GM19043 (cell line): ENCODE data around the gene BCHE.

Experiments used
- ATAC-seq: cut with Tn5 transposase; IDR thresholded peaks from one replicate; pipeline ENCODE4 v1.9.1; 2021; ENCODE audit warnings: low read depth; ENCODE audit not compliant: unreplicated experiment

BCHE gene

DNA sequence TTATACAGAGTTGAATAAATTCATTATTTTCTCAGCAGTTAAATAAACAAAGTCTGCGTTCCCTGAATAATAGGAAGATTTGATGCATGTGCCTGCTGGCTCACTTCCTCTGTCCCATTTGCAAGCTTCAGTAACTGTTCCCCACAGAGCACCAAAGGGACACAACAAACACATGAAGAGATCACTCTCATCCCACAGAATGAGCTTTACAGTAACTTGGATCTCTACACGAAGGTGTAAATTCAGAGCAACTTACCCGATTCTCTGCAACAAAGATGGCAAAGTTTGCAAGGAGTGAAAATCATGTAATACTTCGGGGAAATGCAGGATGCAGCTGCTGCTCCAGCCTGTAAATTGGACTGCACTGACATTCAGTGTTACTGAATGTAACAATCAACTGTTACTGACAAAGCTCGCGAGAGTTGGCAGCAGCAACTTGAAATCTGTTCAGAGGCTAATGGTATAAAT is at the start of gene BCHE:
TSS of gene BCHE (minus strand) at position 366 of the 468 bp plus-strand sequence. CDS start 6,390 bp downstream, outside the sequence.
- ATAC-seq: no peak

DNA sequence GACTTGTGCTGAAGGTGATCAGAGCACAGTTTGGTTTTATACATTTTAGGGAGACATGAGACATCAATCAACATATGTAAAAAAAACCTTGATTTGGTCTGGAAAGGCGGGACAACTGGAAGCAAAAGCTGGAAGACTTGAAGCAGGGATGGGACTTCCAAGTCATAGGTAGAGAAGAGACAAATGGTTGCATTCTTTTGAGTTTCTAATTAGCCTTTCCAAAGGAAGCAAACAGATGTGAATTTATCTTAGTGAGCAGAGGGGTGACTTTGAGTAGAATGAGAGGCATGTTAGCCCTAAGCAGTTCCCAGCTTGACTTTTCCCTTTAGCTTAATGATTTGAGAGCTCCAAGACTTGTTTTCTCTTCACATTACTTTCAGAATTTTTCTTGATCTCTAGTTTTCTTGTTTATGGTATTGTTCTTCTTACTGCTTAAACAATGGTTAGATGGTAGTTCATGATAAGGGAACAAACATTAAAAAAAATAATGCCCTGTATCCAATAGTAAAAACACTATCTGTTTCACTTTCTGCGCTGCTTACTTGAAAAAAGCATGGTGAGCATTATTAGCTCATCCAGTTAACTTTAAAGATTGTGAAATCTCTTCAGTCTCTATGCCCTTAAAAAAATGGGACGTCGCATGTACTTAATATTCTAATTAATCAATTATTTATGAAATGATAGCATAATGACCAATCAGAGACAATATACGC is 48.5 kb upstream of the BCHE start:
- no peak for ATAC-seq

DNA sequence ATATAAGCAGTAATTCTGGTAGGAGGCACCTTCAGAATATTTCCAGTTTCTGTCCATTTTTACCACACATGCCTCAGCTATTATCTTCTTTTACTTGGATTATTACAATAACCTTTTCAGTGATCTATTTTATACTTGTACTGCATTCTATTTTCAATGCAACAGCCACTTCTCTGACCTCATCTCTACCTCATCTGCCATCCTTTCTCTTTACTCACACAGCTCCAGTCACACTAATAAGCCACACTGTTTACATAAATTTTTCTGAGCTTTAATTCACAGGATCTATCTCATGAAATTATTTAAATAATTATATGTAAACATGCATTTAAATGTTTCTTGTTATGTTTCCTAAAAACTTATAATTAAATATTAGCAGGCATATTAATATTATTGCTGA is 47.3 kb upstream of the BCHE start:
- no peak for ATAC-seq

DNA sequence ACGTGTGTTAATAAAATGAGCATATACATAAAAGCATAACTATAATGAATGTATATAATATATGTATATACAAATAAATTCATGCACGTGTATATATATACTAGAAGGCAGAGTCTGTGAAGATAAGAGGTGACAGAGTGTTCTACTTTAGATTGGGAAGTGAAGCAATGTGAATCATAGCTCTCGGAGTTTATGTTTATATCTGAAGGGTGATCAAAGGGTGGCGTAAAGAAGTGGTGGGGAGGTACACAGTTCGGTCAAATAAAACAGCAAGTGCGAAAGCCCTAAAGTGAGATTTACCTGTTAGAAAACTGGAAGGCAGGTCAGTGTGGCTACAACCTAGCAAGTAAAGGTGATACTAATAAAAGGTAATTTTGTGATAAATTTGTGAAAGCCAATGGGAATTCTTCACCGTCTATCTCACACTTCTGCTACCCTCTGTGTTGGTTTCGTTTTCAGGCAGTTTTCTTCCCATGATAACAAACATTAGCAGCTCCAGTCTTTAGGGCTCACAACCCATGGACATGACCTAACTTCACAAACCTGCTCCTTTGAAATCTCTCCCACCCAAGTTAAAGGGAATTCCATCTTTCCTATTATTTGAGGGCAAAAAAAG is 46.7 kb upstream of the BCHE start:
- ATAC-seq: no peak

DNA sequence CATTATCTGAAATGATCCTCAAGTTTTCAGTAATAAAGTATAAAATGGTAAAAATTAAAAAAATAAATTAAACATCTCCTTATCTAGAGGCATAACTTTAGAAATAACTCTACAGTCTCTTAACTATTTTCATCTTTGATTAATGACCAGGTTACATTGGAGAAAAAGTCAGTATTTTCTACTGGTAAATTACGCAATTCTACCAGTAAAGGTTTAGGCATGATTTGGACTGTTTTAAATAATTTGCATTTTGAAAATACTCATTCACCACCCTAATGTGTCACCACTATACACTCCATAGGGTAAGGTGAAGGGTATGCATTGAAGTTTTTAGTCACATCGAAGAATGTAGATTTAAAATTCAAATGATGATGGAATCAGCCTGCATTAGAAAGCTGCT is 45.9 kb upstream of the BCHE start:
- no peak for ATAC-seq

DNA sequence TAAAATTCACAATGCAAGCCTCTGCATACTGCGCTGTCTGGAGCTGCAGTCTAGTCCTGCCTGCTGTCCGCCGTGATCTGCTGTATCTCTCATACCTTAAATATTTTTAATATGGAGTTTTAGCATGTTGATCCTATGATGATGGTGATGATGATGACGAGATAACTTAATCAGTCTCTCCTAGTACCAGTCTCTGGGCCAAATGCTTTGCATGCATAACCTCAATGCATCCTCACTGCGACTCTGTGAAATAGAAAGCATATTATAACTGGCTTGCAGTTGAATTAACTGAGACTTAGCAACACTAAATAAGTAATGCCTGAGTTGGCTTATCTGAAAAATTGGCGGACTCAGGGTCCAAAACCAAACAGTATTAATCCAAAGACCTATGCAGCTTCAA is 38.4 kb upstream of the BCHE start:
- no peak for ATAC-seq

DNA sequence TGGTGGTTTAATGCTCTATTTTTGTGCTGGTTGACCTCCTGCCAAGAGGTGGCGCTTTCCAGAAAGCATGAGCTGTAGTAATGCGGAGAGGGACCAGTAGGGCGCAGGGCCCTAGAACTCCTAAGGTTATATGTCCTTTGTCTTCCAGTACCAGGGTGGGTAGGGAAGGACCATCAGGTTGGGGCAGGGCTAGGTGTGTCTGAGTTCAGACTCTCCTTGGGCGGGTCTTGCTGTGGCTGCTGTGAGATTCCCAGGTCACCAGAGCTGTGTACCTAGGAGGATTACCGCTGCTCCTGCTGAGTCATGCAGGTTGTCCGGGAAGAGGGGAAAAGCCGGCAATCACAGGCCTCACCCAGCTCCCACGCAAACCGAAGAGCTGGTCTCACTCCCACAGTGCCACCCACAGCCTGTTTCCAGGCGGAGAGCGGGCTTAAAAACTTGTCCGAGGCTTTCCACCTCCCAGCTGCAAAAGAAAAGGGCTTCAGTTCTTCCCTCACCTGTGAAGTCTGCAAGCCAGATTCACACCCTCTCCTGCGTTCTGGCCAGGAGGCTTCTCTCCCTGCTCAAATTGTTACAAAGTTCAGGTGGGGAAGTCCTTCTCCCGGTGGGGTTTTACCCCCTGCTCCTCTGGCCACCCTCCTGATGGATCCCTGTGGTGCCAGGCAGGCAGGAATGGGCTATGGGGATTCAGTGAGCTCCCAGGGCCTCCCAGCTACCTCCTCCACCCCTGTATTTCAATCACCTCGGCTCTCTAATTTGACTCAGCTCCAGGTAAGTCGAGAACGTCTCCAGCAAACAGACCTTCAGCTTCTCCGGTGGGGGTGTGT is 37.7 kb upstream of the BCHE start:
- ATAC-seq: no peak

DNA sequence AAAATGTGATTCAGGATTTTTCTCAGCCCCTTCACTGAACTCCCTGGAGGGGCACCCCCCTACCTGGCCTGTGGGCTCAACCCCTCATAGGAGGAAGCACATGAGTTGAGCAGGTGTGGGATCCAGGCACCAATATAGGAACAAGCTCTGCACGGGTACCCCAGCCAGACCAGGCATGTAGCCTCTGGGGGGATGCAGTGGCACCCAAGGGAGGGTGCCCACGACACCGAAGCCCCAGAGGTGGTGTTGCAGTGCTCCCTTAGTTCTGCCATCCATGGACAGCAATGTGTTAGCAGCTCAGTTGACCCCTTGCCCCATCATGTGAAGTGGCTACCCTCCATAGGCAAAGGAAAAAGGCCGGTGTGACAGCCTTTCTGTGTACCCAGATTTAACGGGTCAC is 30.9 kb upstream of the BCHE start:
- ATAC-seq: no peak

DNA sequence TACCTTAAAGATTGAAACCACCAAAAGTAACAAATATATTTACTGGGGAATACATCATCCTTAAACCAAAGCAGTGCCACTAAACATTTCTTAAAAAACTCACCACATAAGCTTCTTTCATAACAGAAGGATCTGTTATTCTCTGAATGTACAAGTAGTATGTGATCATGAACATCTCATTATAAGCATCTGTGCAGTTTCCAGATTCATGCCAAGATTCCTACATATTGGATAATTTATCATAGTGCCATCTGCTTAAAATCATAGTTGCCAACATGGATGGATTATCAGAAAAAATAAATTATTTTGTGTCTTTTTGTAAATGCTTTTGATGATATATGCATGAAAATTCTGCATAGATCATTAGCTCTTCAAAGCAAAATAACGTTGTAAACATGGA is 21.8 kb upstream of the BCHE start:
- ATAC-seq: no peak

DNA sequence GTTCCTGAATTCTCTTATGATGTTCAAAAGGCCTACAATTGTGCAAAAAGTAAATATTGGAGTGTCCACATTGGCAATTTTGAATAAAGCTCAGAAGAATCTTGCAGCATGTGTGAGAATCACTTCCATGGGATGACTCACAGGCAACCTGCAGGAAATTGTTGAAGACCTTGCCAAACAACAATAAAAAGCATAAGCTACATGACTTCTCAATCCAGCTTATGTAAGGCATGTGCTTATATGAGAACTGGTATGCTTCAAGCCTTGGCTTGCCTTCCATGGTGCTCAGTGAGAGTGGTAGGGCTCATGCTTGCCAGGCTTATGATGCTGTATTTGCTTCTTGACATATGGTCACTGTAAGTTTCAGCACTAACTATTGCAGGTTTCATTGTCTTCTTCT is 18.4 kb upstream of the BCHE start:
- no peak for ATAC-seq

DNA sequence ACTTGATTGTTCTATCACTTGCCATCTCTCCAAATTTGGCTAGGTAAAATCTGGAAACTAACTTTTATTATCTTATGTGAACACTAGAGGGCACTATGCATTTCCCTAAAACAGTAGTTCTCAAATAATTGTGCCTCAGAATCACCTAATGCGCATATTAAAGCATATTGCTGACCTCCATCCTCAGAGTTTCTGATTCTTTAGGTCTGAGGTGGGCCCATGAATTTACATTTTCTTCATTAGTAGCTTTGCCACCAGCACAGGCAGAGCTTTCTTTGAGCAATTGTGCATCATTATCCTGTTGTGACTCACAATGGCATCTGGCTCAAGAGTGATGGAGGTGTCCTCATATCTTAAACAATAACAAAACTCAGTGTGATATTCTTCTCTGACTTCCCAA is 17.5 kb upstream of the BCHE start:
- no peak for ATAC-seq

DNA sequence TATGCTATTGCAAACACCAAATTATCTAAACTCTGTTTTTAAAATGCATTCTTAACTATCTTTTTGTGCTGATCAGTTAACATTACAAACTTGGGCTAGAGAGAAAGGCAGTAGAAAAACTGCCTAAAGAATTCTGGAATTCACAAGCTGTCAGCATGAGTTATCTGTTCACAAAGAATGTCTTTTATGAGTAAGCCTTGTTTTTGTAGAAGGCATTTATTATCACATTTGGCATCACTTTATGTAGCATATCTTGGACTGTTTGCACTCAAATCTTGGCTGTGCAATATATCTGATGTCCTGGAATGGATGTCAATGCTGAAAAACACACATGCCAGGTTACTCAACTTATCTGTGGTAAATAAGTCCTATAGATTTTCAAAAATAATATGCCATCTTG is 15.5 kb upstream of the BCHE start:
- no peak for ATAC-seq

DNA sequence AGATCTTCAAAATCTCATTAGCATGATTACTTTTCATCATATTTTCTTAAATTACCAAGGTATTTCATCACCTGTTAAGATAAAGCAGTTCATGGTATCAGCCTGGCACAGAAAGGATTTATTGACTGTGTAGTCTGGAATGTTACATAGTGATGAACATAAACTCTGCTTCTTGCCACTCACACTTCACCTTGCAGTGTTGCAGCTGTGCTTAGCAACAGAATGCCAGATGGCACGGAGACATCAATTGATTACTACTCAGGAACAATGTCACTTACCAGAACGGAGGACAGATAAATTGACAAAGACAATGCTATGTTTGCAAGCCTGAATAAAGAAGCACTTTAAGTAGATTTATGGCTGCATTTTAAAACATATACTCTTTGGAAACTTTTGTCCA is 15.0 kb upstream of the BCHE start:
- ATAC-seq: no peak

DNA sequence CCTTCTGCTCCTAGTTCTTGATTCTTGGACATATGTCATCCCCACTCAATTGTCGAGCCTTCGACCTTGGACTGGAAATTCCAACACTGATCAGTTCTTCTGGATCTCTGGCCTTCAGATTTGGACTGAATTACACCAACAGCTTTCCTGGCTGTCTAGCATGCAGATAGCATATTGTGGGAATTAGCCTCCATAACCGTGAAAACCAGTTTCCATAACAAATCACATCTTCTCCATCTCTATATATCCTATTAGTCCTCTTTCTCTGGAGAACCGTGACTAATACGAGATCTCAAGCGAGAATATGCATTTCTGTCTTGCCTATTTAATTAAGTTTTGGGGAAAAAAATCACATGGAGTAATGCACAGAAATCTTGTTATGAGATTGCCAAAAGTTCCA is 8.8 kb upstream of the BCHE start:
- ATAC-seq: no peak

DNA sequence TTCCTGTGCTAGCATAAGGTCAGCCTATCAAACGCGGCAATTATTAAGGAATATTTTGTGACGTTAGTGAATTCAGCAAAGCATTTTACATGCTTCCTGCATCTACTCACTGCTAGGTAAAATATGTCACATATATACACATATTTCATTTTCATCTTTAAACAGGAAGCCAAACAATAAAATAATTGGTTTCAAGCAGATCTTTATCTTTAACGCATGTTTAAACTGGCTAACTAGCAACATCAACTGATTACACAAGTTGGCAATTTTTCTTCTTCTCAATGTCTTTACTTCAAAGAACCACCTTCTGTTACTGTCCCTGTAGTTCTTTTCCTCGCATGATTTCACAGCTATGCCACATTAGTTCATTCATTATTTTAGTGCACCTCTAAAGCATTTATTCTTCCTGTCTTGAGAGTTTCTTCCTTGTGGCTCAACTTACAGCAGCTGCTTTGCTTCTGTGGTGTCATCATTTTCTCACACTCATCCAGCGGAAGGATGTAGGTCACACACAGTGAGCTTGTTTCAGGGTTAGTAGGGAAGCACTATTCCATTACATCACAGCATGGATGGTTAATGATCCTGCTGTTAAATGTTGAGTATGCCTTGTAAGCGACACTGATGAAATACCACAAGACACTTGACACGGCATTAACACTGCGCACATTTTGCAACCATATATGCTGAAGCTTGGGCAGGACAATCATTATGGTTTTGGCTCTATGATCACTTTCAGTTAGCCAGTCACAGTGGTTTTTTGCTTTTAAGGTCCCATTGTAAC is 2.3 kb upstream of the BCHE start:
- no peak for ATAC-seq

DNA sequence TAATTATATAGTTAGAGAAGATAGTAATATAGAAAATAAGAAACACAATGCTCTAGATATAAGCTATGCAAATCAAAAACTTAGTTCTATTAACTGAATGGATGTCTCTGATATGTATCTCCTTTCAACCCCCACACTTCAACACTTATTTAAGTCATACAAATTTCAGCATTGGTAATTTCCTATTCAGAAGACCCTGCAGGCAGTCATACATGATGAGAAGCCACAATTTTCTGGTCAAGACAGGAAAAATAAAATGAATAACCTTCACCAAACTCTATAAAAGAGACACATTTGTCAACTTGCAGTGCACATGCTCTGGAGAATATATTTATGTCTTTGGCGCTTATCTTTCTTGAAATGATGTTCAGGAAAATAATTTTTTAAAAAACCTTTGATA is 578 bp upstream of the BCHE start:
- no peak for ATAC-seq

DNA sequence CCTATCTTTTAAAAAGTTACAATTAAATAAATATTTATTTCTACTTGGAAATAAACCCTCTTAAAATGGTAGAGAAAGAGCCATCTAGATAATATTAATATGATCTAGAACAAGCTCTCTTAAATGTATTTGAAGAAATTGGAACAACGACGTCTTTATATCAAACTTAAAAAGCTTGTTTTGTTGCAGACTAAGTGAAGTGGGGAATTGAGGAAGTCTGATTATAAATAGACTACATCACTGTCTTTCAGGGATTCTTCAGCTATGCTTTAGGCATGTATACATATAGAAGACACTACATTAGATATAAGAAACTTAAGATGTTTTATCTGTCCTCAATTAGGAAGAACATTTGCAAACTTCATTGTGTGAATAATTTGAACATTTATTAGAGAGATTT is 1.8 kb downstream of the BCHE start:
- no peak for ATAC-seq

DNA sequence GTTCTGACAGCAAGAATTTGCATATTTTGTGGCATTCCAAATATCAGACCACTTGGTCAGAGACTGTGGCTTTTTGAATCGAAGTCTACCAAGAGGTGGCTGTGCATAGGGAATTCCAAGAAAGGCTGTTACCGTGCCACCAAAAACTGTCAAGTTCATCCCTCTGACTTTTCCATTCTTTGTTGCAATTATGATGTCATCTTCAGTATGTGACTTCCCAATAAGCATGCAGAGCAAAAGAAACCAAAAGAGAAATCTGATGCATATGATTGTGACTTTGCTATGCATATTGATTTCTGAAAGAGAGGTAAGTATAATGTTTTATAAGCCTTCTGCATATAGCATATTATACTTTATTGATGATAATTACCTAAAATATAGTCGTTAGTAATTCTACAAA is 6.5 kb downstream of the BCHE start:
- no peak for ATAC-seq

DNA sequence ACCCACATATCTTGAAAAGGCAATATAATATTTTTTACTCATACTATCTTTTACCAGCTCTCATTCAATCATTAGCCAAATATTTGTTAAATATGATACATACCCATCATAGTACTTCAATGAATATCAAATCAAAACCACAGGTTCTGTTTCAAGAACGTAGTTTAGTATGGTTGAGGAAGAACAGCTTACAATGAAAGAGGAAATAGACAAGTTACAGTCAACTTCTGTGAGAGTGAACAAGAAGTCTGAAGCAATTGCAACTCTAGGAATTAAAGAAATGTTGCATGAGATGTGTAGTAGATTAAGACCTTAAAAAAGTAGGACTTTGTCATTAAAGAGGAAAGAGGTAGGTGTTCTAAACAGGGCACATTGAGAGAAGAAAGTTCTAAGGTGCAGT is 9.3 kb downstream of the BCHE start:
- no peak for ATAC-seq

DNA sequence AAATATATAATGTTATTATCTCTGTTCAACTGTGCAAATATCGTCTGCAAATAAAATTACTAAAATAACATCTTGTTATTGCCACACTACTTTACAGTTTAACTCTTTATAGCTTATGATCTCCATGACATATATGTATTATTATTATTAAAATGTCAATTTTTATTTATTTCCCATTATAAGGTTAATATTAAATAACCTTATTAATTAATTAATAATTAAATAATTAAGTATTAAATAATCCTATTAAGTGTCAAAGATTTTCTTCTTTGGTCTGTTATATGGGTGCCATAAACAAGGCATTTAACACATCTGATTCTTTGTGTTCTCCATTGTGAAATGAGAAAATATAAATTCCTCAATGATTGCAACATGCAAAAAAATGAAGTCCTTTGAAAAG is 10.0 kb downstream of the BCHE start:
- ATAC-seq: no peak

DNA sequence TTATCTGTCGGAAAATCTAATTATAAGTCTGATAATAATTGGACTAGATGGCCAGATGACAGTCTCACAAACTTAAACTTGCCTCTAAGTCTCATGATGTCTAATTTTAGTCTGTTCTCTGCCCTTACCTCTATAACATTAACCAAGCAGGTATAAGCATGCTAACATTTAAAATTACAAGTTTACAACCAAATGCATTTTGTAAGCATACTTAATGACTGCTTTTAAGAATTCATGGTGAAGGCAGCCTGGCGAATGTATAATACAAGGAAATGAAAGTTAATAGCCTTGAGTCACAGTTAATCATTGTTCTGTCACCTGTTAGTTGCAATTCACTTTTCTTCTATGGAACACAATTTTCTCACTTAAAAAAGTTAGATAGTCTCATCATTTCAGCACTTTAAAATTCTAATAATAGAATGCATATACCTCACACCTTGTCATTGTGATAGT is 16.5 kb downstream of the BCHE start:
- peak; percentile 70 for ATAC-seq
